IMR-90 (cell line): ENCODE results near the gene SCFD1. TPM values are rescaled to one million over a fixed set of nuclear protein-coding genes. Genes with fewer than 3 reads are reported as not detected.

ENCODE experiments used
- ATAC-seq: fragments of 200-7000 bp; cut with Tn5 transposase; 2 replicates; pipeline ENCODE4 v1.9.1; 2020; ENCODE audit warnings: low read depth, mild to moderate bottlenecking, moderate library complexity
- BruUV-seq: library from RNA; stranded (reverse); fragments of 400-500 nt; replicated peaks from 2 replicates; lab custom pipeline; 2021; lab: Mats Ljungman, UMichigan
- CTCF ChIA-PET: fragments of 300-600 bp; formaldehyde crosslinking; extraction: SDS; loops from one replicate; lab custom pipeline; 2021; ENCODE audit warnings: antibody characterized with exemption; lab: Yijun Ruan, JAX
- POLR2A ChIA-PET: fragments of 300-600 bp; sonication (Branson Sonifier 250); formaldehyde crosslinking; loops from one replicate; lab custom pipeline; 2022; ENCODE audit warnings: antibody characterized with exemption; ENCODE audit not compliant: unreplicated experiment; lab: Charles Lee
- DNase-seq: peaks from one replicate; pipeline ENCODE4 v3.0.0; 2013
- H2AFZ ChIP-seq: replicated peaks from 2 replicates; pipeline ENCODE3; 2013; ENCODE audit warnings: low read length, mild to moderate bottlenecking; ENCODE audit not compliant: poor library complexity
- H2AK5ac ChIP-seq: 2 replicates; pipeline ENCODE4 v1.6.1; 2013; ENCODE audit warnings: low read depth, low read length, inconsistent platforms
- H2AK9ac ChIP-seq: replicated peaks from 2 replicates; pipeline ENCODE3; 2013; ENCODE audit warnings: mild to moderate bottlenecking, low read depth, low read length, moderate library complexity; ENCODE audit not compliant: poor library complexity
- H2BK120ac ChIP-seq: 2 replicates; pipeline ENCODE4 v1.6.1; 2013; ENCODE audit warnings: low read depth, low read length, inconsistent platforms
- H2BK15ac ChIP-seq: 3 replicates; pipeline ENCODE4 v1.6.1; 2013; ENCODE audit warnings: low read depth, low read length, inconsistent platforms
- H2BK20ac ChIP-seq: 2 replicates; pipeline ENCODE4 v1.6.1; 2013; ENCODE audit warnings: low read depth, mild to moderate bottlenecking, inconsistent platforms, low read length, moderate library complexity
- H2BK5ac ChIP-seq: 2 replicates; pipeline ENCODE4 v1.6.1; 2013; ENCODE audit warnings: mild to moderate bottlenecking, low read depth, low read length, inconsistent platforms; ENCODE audit not compliant: poor library complexity, severe bottlenecking
- H3K14ac ChIP-seq: replicated peaks from 2 replicates; pipeline ENCODE4 v1.6.1; 2013; ENCODE audit warnings: low read depth, low read length, inconsistent platforms
- H3K18ac ChIP-seq: 2 replicates; pipeline ENCODE4 v1.6.1; 2013; ENCODE audit warnings: low read depth, low read length, control low read depth
- H3K23ac ChIP-seq: 2 replicates; pipeline ENCODE4 v1.6.1; 2013; ENCODE audit warnings: low read depth, low read length, inconsistent platforms
- H3K27ac ChIP-seq: 2 replicates; pipeline ENCODE4 v1.5.1; 2013; ENCODE audit warnings: mild to moderate bottlenecking, control low read depth, low read length; ENCODE audit not compliant: insufficient read depth
- H3K27me3 ChIP-seq: 2 replicates; pipeline ENCODE4 v1.6.1; 2013; ENCODE audit warnings: low read length; ENCODE audit not compliant: control insufficient read depth, insufficient read depth
- H3K36me3 ChIP-seq: 2 replicates; pipeline ENCODE4 v1.6.1; 2013; ENCODE audit warnings: low read length, mixed read lengths; ENCODE audit not compliant: control insufficient read depth, insufficient read depth
- H3K4ac ChIP-seq: 2 replicates; pipeline ENCODE4 v1.6.1; 2013; ENCODE audit warnings: low read depth, low read length, inconsistent platforms
- H3K4me1 ChIP-seq: 2 replicates; pipeline ENCODE4 v1.6.1; 2013; ENCODE audit warnings: low read length, mixed read lengths; ENCODE audit not compliant: control insufficient read depth, insufficient read depth
- H3K4me2 ChIP-seq: 2 replicates; pipeline ENCODE4 v1.6.1; 2013; ENCODE audit warnings: low read depth, mild to moderate bottlenecking, control low read depth, low read length, moderate library complexity
- H3K4me3 ChIP-seq: 2 replicates; pipeline ENCODE4 v1.5.1; 2013; ENCODE audit warnings: low read depth, mild to moderate bottlenecking, control low read depth, low read length, moderate library complexity; ENCODE audit not compliant: insufficient read depth
- H3K56ac ChIP-seq: 2 replicates; pipeline ENCODE4 v1.6.1; 2013; ENCODE audit warnings: low read length, inconsistent platforms; ENCODE audit not compliant: insufficient read depth; ENCODE audit errors: extremely low read depth
- H3K79me1 ChIP-seq, 2 experiments: 2 replicates each; pipeline ENCODE4 v1.6.1; 2013; ENCODE audit warnings: low read length in 2 of 2, inconsistent platforms in 1 of 2, low read depth in 1 of 2
- H3K9ac ChIP-seq: 2 replicates; pipeline ENCODE4 v1.6.1; 2013; ENCODE audit warnings: low read depth, low read length, control low read depth
- H3K9me1 ChIP-seq: 2 replicates; pipeline ENCODE4 v1.6.1; 2013; ENCODE audit warnings: low read length, inconsistent platforms; ENCODE audit not compliant: insufficient read depth
- H3K9me3 ChIP-seq: 2 replicates; pipeline ENCODE4 v1.6.1; 2013; ENCODE audit warnings: low read length; ENCODE audit not compliant: control insufficient read depth, insufficient read depth
- H4K20me1 ChIP-seq: 2 replicates; pipeline ENCODE4 v1.6.1; 2013; ENCODE audit warnings: low read length, inconsistent platforms; ENCODE audit not compliant: insufficient read depth
- H4K5ac ChIP-seq: 2 replicates; pipeline ENCODE4 v1.6.1; 2013; ENCODE audit warnings: mild to moderate bottlenecking, low read depth, low read length, control low read depth
- H4K8ac ChIP-seq, 2 experiments: 2 replicates each; pipeline ENCODE4 v1.6.1; 2013; ENCODE audit warnings: low read depth in 2 of 2, low read length in 2 of 2, control low read depth in 1 of 2, inconsistent platforms in 1 of 2
- H4K91ac ChIP-seq: 2 replicates; pipeline ENCODE4 v1.6.1; 2013; ENCODE audit warnings: low read depth, low read length, inconsistent platforms; ENCODE audit not compliant: insufficient read depth
- CEBPB ChIP-seq: IDR thresholded peaks from 2 replicates; pipeline ENCODE4 v1.6.1; 2012; ENCODE audit warnings: low read depth, low read length, improper control_type of control experiment
- CHD1 ChIP-seq: IDR thresholded peaks from 2 replicates; pipeline ENCODE4 v1.6.1; 2012; ENCODE audit warnings: low read depth, low read length, improper control_type of control experiment
- MAFK ChIP-seq: IDR thresholded peaks from 2 replicates; pipeline ENCODE4 v1.6.1; 2012; ENCODE audit warnings: low read depth, low read length, improper control_type of control experiment
- MAZ ChIP-seq: IDR thresholded peaks from 2 replicates; pipeline ENCODE4 v1.6.1; 2012; ENCODE audit warnings: low read depth, mild to moderate bottlenecking, low read length, improper control_type of control experiment, moderate library complexity, borderline replicate concordance
- MXI1 ChIP-seq: IDR thresholded peaks from 2 replicates; pipeline ENCODE4 v1.6.1; 2012; ENCODE audit warnings: low read depth, mild to moderate bottlenecking, low read length, moderate library complexity, borderline replicate concordance
- RFX5 ChIP-seq: IDR thresholded peaks from 2 replicates; pipeline ENCODE4 v1.8.0; 2012; ENCODE audit warnings: low read depth, mild to moderate bottlenecking, low read length, moderate library complexity
- SMC3 ChIP-seq: fragments of 150-350 bp; IDR thresholded peaks from 2 replicates; pipeline ENCODE4 v1.6.1; 2016; ENCODE audit warnings: low read depth, mild to moderate bottlenecking, antibody characterized with exemption, low read length, moderate library complexity
- dilution Hi-C: fragments of 300-500 bp; cut with HindIII; formaldehyde crosslinking; loops from one replicate; pipeline ENCODE4 v1.14.3; 2018; ENCODE audit warnings: low sequenced_read_pairs; ENCODE audit not compliant: unreplicated experiment
- in situ Hi-C: fragments of 300-500 bp; cut with MboI; formaldehyde crosslinking; loops from 3 replicates; pipeline ENCODE4 v1.14.3; 2019; ENCODE audit warnings: low sequenced_read_pairs, inconsistent platforms, mixed read lengths
- intact Hi-C: fragments of 100-400 bp; cut with micrococcal nuclease; formaldehyde crosslinking; loops from 2 replicates; pipeline ENCODE4 v1.10.0; 2022
- polyA plus RNA-seq, 3 experiments: library from polyadenylated mRNA; depleted of rRNA; stranded (reverse); fragments of >200 nt; gene quantifications; 2 replicates each; pipeline ENCODE4 v1.2.3, GENCODE V29; 2012; ENCODE audit warnings: low replicate concordance in 1 of 3
- total RNA-seq: library from RNA; depleted of rRNA; stranded (reverse); fragments of >200 nt; gene quantifications from 2 replicates; pipeline ENCODE4 v1.2.3, GENCODE V29; 2012
- TF ChIP-seq, protein P1 (sequence below): fragments of 150-350 bp; IDR thresholded peaks from 2 replicates; pipeline ENCODE4 v1.6.1; 2017; ENCODE audit warnings: mild to moderate bottlenecking, antibody characterized with exemption, low read length, low read depth

SCFD1 gene
- total and polyA plus RNA-seq, 2 of the 4 experiments (the other 2 are of a cell fraction) = 51.4 to 74.0 TPM

DNA sequence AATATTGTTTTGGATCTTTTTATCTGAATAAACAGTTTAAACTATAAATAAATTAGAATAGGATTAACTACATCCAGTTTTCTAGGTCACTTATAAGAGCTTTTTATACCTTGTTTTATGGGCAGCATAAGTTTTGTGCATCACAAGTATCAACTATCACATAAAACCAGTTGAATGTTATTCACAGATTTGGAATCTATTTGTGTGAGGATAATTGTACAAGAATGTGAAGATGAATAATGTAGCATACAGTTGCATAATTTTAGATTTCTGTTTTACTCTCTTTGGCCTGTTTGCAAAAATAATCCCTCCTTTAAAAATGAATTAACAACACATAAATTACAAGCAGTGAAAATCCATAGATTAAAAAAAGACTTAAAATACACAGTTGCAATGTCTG lies 88.8 kb downstream of the SCFD1 start:
- no peak overlapping the region for H2BK120ac ChIP-seq
- peak; percentile 49 for DNase-seq
- H2AK9ac ChIP-seq = no peak overlapping the region
- dilution Hi-C loops = no loop called here
- H3K36me3 ChIP-seq = peaks cover 12% of the 10 kb centered on the region
- H2AK5ac ChIP-seq = no peak overlapping the region
- H2BK20ac ChIP-seq = no peak overlapping the region
- peak; percentile 85 for ATAC-seq
- H3K14ac ChIP-seq = no peak overlapping the region
- no peak overlapping the region for H3K4me3 ChIP-seq
- no peak overlapping the region for H3K4me2 ChIP-seq
- no peaks in the 10 kb centered on the region for H3K9me1 ChIP-seq
- no TSS peak for BruUV-seq
- H3K9me3 ChIP-seq = no peaks in the 10 kb centered on the region
- H2BK15ac ChIP-seq = no peak overlapping the region
- no peaks in the 10 kb centered on the region for H3K4me1 ChIP-seq
- H3K27ac ChIP-seq = no peak overlapping the region
- no peak overlapping the region for H3K4ac ChIP-seq
- no peak overlapping the region for H4K8ac ChIP-seq
- H4K20me1 ChIP-seq = no peaks in the 10 kb centered on the region
- no peak overlapping the region for H4K5ac ChIP-seq
- no peak overlapping the region for H2AFZ ChIP-seq
- no peak overlapping the region for H3K18ac ChIP-seq
- H2BK5ac ChIP-seq = no peak overlapping the region
- CTCF ChIA-PET = interaction anchor here (0.7 kb wide), 1 partner anchor 1158 kb away, joined by 3 read pairs; no protein-coding TSS in a partner anchor
- in situ Hi-C loops = no loop called here
- no peak for TF ChIP-seq MAFK
- no peak for TF ChIP-seq MAZ
- no peak for TF ChIP-seq RFX5
- TF ChIP-seq, protein P1, sequence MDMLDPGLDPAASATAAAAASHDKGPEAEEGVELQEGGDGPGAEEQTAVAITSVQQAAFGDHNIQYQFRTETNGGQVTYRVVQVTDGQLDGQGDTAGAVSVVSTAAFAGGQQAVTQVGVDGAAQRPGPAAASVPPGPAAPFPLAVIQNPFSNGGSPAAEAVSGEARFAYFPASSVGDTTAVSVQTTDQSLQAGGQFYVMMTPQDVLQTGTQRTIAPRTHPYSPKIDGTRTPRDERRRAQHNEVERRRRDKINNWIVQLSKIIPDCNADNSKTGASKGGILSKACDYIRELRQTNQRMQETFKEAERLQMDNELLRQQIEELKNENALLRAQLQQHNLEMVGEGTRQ = no peak
- TF ChIP-seq CEBPB = peak; percentile 55; the same call in 1 of the 2 replicates
- no peak for TF ChIP-seq CHD1
- no peak for TF ChIP-seq SMC3
- TF ChIP-seq MXI1 = no peak
- intact Hi-C loops = no loop called here
- H3K56ac ChIP-seq = no peak overlapping the region
- H3K79me1 ChIP-seq = 0 out of 4 replicates have a peak, but pooled peaks cover 0 to 3% of the 10 kb centered on the region in 2 experiments
- no peak overlapping the region for H3K23ac ChIP-seq
- no peak overlapping the region for H4K91ac ChIP-seq
- H3K9ac ChIP-seq = no peak overlapping the region
- no peaks in the 10 kb centered on the region for H3K27me3 ChIP-seq
- POLR2A ChIA-PET = no interaction called here
